Stimulated activated CD4-positive, alpha-beta T cell treated with anti-CD3 and anti-CD28 coated beads, TNF-alpha, amount 100 ng/mL, for 48 hours (primary cell): ENCODE measurements around the gene LYST.
"Not testable (repeated sequence)": the region's sequence is repeated elsewhere in the genome, so short reads cannot be mapped to it uniquely, and the experiment has no call there.

Source experiments
- DNase-seq, 3 donors: peaks; one replicate each; pipeline ENCODE4 v3.0.0-alpha.2; 2020; ENCODE audit warnings: low read depth in 3 of 3

The LYST gene

DNA sequence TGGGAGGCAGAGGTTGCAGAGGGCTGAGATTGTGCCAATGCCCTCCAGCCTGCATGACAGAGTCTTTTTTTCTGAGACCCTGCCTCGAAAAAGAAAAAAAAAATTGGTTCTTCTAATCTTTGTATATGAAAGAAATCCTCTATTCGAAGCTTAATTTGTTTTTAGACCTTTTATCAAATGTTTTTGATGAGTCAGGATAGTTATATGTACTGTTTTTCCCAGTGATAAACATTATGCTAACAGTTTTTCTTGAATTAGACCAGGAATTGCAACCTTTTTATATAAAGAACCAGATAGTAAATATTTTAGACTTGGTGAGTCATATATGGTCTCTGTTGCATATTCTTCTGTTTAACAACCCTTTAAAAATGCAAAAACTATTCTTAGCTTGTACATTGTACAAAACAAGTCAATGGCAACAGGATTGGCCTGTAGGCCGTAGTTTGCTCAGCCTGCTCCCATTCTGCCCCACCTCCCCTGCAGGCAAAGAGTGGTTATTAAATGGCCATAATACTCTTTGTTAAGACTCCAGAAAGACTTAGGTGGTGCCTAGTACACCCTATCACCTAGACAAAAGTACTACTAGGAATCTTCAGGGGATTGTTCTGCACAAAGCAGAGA is 45.2 kb downstream of the LYST start:
- no peak for DNase-seq

DNA sequence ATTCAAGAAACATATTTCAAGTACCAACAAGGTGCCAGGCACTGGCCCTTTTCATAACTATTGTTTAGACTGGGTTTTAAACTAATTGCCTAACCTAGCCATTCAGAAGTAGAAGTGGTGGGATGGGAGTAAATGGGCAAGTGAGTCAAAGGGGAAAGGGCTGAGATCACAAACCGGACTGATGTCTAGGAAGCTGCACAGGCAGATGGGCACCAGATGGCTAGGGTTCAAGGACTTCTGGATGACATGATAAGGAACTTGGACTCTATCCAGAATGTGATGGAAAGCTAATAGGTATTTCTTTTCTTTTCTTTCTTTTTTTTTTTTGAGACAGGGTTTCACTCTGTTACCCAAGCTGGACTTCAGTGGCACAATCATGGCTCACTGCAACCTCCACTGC is 46.6 kb downstream of the LYST start:
- DNase-seq: no peak

DNA sequence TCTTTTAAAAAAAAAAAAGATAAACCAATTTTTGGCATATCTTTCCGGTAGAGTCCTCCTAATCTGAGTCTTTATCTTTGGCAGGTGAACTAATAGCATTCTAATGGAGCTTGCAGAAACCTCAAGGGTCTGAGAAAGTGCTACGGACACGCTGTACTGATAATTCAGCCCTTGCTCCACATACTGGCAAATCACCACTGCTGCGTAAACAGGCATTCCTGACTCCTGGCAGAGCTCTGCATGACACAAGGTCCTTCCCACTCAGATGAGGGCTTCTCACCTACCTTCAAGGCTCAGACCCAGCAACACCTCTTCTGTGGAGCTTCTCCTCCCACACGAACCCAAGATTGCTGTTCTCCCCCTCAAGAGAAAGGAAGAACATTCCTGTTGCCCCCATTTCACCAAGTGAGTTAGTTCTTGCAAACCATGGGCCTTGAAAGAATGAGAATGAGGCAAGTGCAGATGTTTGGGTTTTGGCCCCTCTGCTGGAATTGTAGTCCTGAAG is 48.0 kb downstream of the LYST start:
- no peak for DNase-seq

DNA sequence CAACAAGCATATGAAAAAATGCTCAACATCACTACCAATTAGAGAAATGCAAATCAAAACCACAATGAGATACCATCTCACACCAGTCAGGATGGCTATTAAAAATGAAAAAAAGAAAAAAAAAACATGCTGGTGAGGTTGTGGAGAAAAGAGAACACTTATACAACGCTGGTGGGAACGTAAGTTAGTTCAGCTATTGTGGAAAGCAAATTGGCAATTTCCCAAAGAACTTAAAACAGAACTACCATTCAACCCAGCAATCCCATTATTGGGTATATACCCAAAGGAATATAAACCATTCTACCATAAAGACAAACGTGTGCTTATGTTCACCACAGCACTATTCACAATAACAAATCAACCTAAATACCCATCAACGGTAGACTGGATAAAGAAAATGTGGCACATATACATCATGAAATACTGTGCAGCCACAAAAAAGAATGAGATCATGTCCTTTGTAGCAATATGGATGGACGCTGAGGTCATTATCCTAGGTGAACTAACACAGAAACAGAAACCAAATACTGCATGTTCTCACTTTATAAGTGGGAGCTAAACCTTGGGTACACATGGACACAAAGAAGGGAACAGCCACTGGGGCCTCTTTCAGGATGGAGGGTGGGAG is 49.5 kb downstream of the LYST start:
- no peak for DNase-seq

DNA sequence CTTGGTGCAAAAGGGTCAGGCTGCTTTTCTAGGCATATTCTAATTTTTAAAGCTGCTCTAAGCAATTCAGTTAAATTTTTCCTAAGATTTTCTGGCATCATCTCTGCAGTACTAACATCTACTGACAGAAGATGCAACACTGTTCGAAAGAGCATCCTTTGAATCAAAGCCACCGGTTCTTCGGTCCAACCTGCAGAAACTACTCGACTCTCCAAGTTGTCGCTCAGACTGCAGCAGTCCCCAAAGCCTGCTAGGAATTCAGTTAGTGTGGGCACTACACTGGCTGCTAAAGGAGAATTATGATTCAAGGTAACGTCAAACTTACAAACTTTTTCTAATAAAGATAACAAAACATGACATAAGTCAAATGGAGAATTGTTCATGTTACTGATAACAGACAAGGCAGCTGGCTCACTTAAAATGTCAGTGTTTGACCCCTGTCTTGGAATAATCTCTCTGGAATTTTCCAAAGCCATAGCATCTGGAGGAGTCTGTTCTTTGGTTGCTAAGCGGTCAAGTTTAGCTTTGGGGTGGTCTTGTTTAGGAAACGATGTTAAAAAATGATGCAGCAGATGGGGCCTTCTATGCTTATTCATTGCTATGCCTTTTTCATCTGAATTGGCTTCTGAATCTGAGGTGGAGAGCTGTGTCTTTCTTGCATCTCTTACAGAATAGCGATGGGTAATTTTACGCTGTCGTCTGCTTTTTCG is 56.9 kb downstream of the LYST start:
- DNase-seq: no peak

DNA sequence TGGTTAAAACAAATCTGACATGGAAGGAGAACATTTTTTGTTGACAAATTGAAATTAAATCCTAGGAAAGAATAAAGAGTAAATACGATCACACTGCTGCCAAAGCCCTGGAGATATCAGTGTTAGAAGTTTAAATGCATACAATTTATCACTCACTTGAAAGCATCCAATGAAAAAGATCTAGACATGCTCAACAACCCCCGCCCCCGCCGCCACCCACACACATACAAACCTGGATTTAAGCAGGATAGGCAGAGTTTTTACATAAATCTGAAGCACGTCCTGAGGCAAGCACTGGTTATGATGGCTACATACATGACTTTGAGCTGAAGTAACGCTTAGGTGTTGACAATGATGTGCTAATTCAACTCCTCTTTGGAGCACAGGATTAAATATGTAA is 58.5 kb downstream of the LYST start:
- no peak for DNase-seq

DNA sequence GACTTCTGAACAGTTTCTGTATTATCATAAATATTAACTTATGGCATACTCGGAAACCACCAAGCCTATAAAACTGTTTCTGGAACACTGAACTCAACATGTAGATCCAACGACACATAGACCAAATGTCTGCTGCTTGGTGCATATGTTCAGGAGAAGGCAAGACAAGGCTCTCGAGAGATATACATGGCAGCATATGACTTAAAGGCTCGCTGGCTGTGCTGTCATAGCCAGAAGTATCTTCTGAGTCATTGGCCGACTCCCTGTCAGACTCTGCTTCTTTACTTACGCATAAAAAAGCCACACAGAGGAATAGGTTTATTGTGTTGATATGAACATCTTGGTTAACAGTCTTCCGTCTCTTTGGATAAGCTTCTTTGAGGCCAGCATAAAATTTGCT is 60.6 kb downstream of the LYST start:
- no peak for DNase-seq

DNA sequence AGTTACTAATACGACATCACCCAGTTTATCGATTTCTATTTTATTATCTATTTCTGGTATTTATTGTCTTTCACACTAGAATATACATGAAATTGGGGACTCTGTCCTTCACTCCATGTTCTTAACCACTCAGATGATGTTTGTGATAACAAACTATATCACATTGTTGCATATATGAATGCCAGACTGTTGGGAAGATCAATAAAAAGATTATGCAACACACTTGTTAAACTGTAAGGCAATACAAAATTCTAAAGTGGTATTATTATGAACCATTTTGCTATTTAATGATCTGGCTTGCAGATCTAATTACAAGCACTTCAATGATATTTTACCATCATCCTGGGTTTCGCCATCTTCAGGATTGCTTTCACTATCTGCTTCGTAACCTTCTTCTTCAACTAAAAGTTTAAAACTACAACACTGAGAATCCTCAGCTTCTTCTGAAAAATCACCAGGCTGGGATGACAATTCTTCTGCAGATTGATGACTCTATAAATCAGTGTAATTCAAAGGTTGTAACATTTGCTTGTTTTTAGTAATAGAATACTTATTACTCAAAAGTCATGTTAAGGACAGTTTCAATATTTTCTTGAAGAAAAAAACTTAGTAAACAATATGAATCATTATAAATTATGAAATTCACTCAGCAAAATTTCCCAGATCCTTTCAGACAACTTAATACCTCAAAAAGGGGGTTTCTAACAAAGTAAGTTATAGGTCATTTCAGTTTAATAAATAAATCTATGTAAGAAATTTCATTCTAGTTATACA is 63.9 kb downstream of the LYST start:
- DNase-seq: no peak

DNA sequence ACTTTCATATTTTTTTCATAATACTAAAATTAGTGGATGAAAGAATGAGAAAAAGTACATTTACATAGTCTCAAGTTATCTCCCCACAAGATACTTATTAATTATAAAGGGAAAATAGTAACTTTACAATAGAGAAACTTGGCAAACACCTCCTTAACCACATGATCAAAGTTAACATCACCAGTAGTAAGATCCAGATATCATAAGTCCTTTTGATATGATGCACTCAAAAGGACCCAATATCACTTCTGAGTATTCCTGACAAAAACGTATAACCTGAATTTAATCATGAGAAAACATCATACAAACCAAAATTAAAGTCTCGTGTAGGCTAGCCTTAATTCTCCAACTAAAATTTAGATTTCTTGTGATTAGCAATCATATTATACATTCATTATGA is 67.4 kb downstream of the LYST start:
- no peak for DNase-seq

DNA sequence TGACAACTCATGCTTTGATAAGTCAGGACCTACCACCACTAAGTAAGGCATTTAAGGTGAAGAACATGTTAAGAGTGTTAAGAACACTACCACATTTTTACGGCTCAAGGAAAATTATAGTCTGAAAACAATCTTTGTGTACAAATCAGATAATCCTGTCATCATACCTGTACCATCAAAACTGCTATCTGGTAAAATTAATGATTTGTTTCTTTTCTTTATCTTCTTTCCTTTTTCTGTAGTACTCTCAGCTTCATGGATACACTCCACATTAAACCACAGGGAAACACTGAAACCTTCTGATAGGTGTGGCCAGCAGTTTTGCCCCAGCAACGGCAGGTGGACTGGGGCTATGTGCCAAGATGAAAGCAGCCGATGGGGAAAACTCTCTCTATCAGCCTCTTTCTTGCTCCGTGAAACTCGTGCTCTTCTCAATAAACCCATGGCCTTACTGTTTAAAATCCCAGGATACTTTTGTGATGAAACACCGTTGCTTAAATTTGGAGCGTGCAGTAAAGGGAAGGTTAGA is 75.1 kb downstream of the LYST start:
- DNase-seq: no peak

DNA sequence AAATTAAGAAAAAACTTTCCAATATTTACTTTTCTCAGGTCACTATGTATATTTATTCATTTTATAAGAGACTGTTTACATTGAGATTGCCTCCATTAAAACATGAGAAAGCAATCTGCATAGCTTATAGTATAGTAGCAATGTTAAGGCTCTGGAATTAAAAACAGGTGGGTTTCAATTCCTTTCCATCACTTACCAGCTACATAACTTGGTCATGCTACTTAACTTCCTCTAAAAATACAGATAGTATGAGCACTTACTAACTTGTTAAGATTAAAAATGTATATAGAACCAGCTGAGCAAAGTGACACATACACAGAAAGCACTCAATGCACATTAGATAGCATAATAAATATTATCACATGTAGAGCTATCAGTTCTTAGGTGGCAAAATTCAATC is 76.6 kb downstream of the LYST start:
- DNase-seq: no peak

DNA sequence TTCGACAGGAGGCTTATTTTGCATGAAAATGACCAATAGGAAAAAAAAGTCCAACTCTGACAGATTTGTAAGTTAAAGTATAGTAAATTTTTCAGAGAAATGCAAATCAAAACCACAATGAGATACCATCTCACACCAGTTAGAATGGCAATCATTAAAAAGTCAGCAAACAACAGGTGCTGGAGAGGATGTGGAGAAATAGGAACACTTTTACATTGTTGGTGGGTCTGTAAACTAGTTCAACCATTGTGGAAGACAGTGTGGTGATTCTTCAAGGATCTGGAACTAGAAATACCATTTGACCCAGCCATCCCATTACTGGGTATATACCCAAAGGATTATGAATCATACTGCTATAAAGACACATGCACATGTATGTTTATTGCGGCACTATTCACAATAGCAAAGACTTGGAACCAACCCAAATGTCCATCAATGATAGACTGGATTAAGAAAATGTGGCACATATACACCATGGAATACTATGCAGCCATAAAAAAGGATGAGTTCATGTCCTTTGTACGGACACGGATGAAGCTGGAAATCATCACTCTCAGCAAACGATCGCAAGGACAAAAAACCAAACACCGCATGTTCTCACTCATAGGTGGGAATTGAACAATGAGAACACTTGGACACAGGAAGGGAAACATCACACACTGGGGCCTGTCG is 80.3 kb downstream of the LYST start:
- DNase-seq: not testable (repeated sequence)

DNA sequence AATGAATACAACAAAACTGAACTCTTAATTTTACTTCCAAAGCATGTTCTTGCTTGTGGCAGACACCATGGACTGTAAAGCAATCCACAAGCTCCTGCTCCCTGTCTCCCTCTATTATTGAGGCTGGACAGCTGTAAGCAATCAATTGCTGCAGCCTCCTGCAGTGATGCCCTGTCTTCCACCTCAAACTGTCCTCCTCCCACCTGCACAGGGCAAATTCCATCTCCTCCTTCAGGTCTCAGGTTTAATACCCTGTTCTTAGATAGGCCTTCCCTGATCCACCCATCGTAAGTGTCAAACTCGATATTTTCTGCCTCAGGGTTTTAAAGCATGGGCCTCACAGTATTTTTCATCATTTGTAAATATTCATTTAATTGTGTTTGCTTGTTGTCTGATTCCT is 81.8 kb downstream of the LYST start:
- no peak for DNase-seq

DNA sequence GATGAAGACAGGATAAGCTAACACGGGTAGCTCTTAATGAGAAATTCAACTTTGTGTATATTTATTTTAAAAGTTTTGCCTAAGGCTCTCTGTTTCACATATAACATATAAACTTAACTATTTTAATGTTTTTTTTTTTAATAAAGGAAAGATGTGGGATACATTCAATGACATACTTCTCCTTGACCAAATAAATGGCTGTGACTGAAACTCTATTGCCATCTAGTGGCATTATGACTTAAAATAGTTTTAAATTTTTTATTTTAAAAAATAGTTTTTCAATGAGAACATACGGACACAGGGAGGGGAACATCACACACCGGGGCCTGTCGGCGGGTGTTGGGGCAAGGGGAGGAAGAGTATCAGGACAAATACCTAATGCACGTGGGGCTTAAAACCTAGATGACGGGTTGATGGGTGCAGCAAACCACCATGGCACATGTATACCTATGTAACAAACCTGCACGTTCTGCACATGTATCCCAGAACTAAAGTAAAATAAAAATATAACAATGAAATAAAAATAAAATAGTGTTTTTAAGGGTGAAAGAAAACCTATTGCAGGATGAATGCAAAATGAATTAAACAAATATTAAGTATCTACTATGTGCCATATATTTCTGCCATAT is 83.4 kb downstream of the LYST start:
- no peak for DNase-seq

DNA sequence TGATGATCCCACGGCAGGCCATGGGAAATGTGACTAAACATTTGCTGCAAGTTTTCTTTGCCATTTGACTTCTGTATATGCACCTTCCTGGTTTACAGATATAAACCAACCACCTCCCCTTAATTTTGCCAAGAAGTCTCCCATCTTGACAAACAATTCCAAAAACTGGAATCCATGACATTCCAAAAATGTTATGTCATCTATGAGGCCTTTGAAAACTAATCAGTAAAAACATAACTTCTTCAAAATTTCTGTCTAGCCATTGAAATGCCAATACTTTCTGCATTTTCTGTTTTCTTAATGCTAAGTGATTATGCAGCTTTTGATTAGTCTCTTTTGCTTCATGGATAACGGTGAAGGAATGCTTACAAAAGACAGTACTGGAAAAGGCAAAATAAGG is 84.1 kb downstream of the LYST start:
- no peak for DNase-seq

DNA sequence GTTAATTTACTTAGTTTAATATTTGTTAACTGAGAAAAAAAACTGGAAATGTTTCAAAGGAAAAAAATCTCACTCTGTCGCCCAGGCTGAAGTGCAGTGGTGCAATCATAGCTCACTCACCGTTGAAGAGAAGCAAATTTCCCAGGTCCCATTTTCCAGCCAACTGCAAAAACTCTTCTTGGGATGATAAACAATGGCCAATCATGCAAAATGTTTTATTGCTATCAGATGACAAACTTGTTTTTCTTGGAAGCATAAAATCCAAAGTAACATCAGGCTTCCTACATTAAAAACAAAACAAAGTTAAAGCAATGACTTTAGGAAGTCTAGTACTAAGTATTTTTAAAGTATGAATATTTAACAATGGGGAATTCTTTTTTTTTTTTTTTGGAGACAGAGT is 84.9 kb downstream of the LYST start:
- no peak for DNase-seq

DNA sequence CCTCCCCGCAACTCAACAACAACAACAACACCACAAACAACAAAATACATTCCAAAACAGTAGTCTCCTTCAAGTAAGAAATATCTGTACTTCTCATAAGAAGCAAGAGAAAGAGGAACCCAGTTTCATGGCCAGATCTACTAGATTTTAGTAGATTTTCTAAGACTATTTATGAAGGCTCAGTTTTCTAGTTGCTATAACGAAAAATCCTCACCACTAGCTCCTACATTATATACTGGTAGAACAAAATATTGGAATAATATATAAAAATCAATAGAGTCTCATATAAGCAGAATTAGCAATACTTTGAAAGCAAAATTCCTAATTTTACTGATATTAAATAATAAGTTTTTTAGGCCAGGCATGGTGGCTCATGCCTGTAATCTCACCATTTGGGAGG is 86.9 kb downstream of the LYST start:
- DNase-seq: no peak

DNA sequence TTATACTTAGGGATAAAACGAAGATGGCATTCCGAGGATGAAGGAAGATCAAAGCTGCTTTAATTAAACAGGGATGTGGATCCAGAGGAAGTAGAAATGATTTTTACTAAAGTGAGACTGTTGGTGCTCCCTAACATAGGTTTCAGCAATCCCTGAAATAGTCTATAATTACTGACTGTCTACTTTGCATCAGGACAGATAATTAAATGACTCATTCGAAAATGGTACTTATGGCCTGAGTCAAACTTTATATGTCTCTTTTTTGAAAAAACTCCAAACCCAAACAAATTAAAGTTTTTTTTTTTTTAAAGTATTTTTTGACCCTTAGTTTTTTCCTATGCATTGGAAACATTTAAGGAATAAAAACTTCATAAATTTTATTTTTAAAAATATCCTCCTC is 90.3 kb downstream of the LYST start:
- no peak for DNase-seq

DNA sequence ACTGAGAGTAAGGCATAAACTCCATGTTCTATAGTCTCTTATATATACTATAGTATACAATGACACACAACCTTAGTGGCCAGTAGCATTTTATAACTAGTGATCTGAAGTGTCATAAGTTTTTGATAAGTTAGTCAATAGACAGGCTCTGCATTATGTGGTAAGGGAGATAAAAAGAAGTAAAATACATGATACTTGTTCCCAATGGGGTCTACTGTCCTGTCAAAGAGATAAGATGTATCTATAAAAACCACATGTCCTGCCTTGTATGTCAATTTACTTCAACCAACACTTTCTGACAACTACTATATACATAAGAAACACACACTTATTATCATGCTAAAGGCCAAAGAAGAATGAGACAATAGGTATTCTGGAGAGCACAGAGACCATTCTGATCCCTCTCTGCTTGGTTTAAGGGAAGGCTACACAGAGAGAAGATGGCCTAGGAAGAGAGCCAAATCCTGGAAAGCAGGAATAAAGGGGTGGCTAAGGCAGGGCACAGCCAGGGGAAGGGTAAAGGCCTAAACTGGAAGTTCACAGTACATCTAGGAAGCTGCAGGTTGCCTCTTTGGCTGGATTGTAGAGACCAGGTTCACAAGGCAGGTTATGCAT is 91.4 kb downstream of the LYST start:
- DNase-seq: no peak

DNA sequence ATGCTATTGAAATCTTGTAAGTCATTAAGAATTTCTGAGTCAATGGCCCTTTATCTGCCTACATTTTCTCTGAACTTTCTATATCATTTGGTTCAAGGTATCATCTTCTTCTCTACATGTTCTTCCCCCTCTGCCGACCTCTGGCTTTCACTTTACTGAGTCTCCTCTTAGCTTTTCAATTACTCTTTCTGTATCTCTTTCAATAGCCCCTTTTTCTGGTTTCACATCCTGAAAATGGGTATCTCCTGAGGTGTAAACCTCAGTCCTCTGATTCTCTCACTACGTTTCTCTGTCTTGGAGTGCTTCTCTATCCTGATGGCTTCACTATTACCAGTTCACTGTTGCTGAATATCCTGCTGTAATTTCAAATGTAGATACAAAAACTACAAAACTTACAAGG is 98.9 kb downstream of the LYST start:
- DNase-seq: no peak

DNA sequence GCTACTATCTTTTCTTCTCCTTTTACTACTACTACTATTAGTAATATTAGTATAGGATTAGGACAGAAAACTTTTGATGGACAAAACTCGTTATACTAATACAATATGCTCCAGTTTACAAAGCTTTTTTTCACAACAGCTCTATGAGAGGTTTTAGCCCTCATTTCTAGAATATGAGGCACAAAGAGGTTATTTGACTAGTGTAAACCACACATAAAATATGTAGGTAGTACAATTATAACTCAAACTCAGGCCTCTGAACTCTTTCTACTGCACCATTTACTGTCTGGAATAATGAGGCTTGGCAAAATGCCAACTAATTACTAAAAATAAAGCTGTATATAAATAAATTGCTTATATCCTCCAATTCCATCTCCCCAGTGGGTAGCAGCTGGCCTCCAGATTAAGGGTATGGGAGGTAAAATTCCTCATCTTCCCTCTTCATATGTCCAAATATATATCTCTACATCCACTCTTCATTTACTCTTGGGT is 99.9 kb downstream of the LYST start:
- no peak for DNase-seq
